Measurements from ENCODE around the gene PHOX2A. TPM values are rescaled to one million over a fixed set of nuclear protein-coding genes. Genes with fewer than 3 reads are reported as not detected.

Gene PHOX2A
- total and polyA plus RNA-seq, 3 experiments from 2014 or later: not detected

GRCh38 chr11:72259490-72259889, 15.5 kb upstream of the PHOX2A start:
- no peak overlapping the region for H3K4me3 ChIP-seq (ENCODE audit: low read length)
- DNase-seq: no peak
- Mint-ChIP-seq H3K27me3 (peaks cover 6 to 25% of the 10 kb centered on the region in 2 donors), H3K27ac (no peak overlapping the region), H3K9me3 (no peaks in the 10 kb centered on the region), H3K4me3 (no peak overlapping the region), H3K36me3 (no peaks in the 10 kb centered on the region), H3K4me1 (no peaks in the 10 kb centered on the region)
- H3K27me3 ChIP-seq (ENCODE audit: insufficient read depth, low read length, poor library complexity, severe bottlenecking): no peaks in the 10 kb centered on the region
- H3K27ac ChIP-seq (ENCODE audit: low read depth, low read length): no peak overlapping the region
- no peaks in the 10 kb centered on the region for H3K4me1 ChIP-seq (ENCODE audit: insufficient read depth, low read length)
- POLR2A ChIA-PET: no interaction called here
- H3K9me3 ChIP-seq (ENCODE audit: low read length): no peaks in the 10 kb centered on the region
- CTCF ChIA-PET: no interaction called here
- no peaks in the 10 kb centered on the region for H3K36me3 ChIP-seq (ENCODE audit: insufficient read depth, low read length)

GRCh38 chr11:72257570-72257969, 13.6 kb upstream of the PHOX2A start:
- no peaks in the 10 kb centered on the region for H3K27me3 ChIP-seq (ENCODE audit: insufficient read depth, low read length, poor library complexity, severe bottlenecking)
- H3K4me1 Mint-ChIP-seq: no peaks in the 10 kb centered on the region
- H3K27ac ChIP-seq (ENCODE audit: low read depth, low read length): no peak overlapping the region
- H3K36me3 Mint-ChIP-seq: no peaks in the 10 kb centered on the region
- no peak overlapping the region for H3K4me3 ChIP-seq (ENCODE audit: low read length)
- ChIA-PET CTCF (interaction anchor here (0.8 to 0.9 kb wide), 2 partner anchors 22 to 75 kb away, joined by 3 read pairs; no protein-coding TSS in a partner anchor), POLR2A (no interaction called here)
- H3K4me1 ChIP-seq (ENCODE audit: insufficient read depth, low read length): no peaks in the 10 kb centered on the region
- H3K36me3 ChIP-seq (ENCODE audit: insufficient read depth, low read length): no peaks in the 10 kb centered on the region
- H3K9me3 ChIP-seq (ENCODE audit: low read length): no peaks in the 10 kb centered on the region
- no peak overlapping the region for H3K27ac Mint-ChIP-seq
- H3K27me3 Mint-ChIP-seq: peaks cover 6 to 29% of the 10 kb centered on the region in 2 donors
- H3K9me3 Mint-ChIP-seq: no peaks in the 10 kb centered on the region
- DNase-seq: no peak
- H3K4me3 Mint-ChIP-seq: no peak overlapping the region

- no peaks in the 10 kb centered on the region for H3K9me3 Mint-ChIP-seq
- H3K4me1 Mint-ChIP-seq: no peaks in the 10 kb centered on the region
- H3K27me3 Mint-ChIP-seq: peaks cover 18 to 41% of the 10 kb centered on the region in 2 donors
- Histone ChIP-seq H3K27me3 (ENCODE audit: insufficient read depth, low read length, poor library complexity, severe bottlenecking) (no peaks in the 10 kb centered on the region), H3K27ac (ENCODE audit: low read depth, low read length) (no peak overlapping the region), H3K4me3 (ENCODE audit: low read length) (no peak overlapping the region), H3K4me1 (ENCODE audit: insufficient read depth, low read length) (no peaks in the 10 kb centered on the region), H3K36me3 (ENCODE audit: insufficient read depth, low read length) (no peaks in the 10 kb centered on the region), H3K9me3 (ENCODE audit: low read length) (no peaks in the 10 kb centered on the region)
- H3K27ac Mint-ChIP-seq: no peak overlapping the region
- no peaks in the 10 kb centered on the region for H3K36me3 Mint-ChIP-seq
- no peak for DNase-seq
- ChIA-PET POLR2A (interaction anchor here (1.0 to 1.1 kb wide), 2 partner anchors 9 to 14 kb away, joined by 3 read pairs; no protein-coding TSS in a partner anchor), CTCF (no interaction called here)
- no peak overlapping the region for H3K4me3 Mint-ChIP-seq
These were observed 10.5 kb upstream of the PHOX2A start for GRCh38 chr11:72254299-72254993.

GRCh38 chr11:72253392-72253791, 9.4 kb upstream of the PHOX2A start:
- peaks cover 22 to 44% of the 10 kb centered on the region in 2 donors for H3K27me3 Mint-ChIP-seq

GRCh38 chr11:72251614-72252013, 7.6 kb upstream of the PHOX2A start:
- Mint-ChIP-seq H3K27me3 (peaks cover 22 to 42% of the 10 kb centered on the region in 2 donors), H3K4me1 (no peaks in the 10 kb centered on the region), H3K27ac (no peak overlapping the region), H3K4me3 (no peak overlapping the region), H3K9me3 (no peaks in the 10 kb centered on the region), H3K36me3 (no peaks in the 10 kb centered on the region)
- DNase-seq: no peak
- H3K27me3 ChIP-seq (ENCODE audit: insufficient read depth, low read length, poor library complexity, severe bottlenecking): peaks cover 4% of the 10 kb centered on the region
- no peak overlapping the region for H3K27ac ChIP-seq (ENCODE audit: low read depth, low read length)
- H3K4me1 ChIP-seq (ENCODE audit: insufficient read depth, low read length): no peaks in the 10 kb centered on the region
- ChIA-PET POLR2A (interaction anchor here (0.6 kb wide), 1 partner anchor 27 kb away, joined by 3 read pairs; the partner anchor contains the start of gene INPPL1), CTCF (no interaction called here)
- no peak overlapping the region for H3K4me3 ChIP-seq (ENCODE audit: low read length)
- H3K9me3 ChIP-seq (ENCODE audit: low read length): no peaks in the 10 kb centered on the region
- no peaks in the 10 kb centered on the region for H3K36me3 ChIP-seq (ENCODE audit: insufficient read depth, low read length)

More at GRCh38 chr11:72253392-72253791, 9.4 kb upstream of the PHOX2A start:
- Mint-ChIP-seq H3K4me1 (no peaks in the 10 kb centered on the region), H3K4me3 (no peak overlapping the region), H3K36me3 (no peaks in the 10 kb centered on the region), H3K9me3 (no peaks in the 10 kb centered on the region), H3K27ac (no peak overlapping the region)
- H3K27me3 ChIP-seq (ENCODE audit: insufficient read depth, low read length, poor library complexity, severe bottlenecking): no peaks in the 10 kb centered on the region
- no peaks in the 10 kb centered on the region for H3K9me3 ChIP-seq (ENCODE audit: low read length)
- H3K36me3 ChIP-seq (ENCODE audit: insufficient read depth, low read length): no peaks in the 10 kb centered on the region
- CTCF ChIA-PET: no interaction called here
- POLR2A ChIA-PET: no interaction called here
- DNase-seq: no peak
- H3K27ac ChIP-seq (ENCODE audit: low read depth, low read length): no peak overlapping the region
- no peak overlapping the region for H3K4me3 ChIP-seq (ENCODE audit: low read length)
- H3K4me1 ChIP-seq (ENCODE audit: insufficient read depth, low read length): no peaks in the 10 kb centered on the region

- Histone ChIP-seq H3K36me3 (ENCODE audit: insufficient read depth, low read length) (no peaks in the 10 kb centered on the region), H3K4me3 (ENCODE audit: low read length) (no peak overlapping the region), H3K27me3 (ENCODE audit: insufficient read depth, low read length, poor library complexity, severe bottlenecking) (peaks cover 12% of the 10 kb centered on the region), H3K27ac (ENCODE audit: low read depth, low read length) (no peak overlapping the region), H3K9me3 (ENCODE audit: low read length) (no peaks in the 10 kb centered on the region), H3K4me1 (ENCODE audit: insufficient read depth, low read length) (no peaks in the 10 kb centered on the region)
- ChIA-PET POLR2A (interaction anchor here (0.6 kb wide), 1 partner anchor 27 kb away, joined by 3 read pairs; the partner anchor contains the start of gene INPPL1), CTCF (no interaction called here)
- Mint-ChIP-seq H3K27ac (no peak overlapping the region), H3K4me3 (no peak overlapping the region), H3K27me3 (peaks cover 22 to 42% of the 10 kb centered on the region in 2 donors), H3K9me3 (no peaks in the 10 kb centered on the region), H3K4me1 (no peaks in the 10 kb centered on the region), H3K36me3 (no peaks in the 10 kb centered on the region)
- no peak for DNase-seq
These were observed 6.9 kb upstream of the PHOX2A start for GRCh38 chr11:72250661-72251464.

- no peaks in the 10 kb centered on the region for H3K9me3 Mint-ChIP-seq
- no peak overlapping the region for H3K4me3 ChIP-seq (ENCODE audit: low read length)
- H3K9me3 ChIP-seq (ENCODE audit: low read length): no peaks in the 10 kb centered on the region
- no peak overlapping the region for H3K27ac Mint-ChIP-seq
- POLR2A ChIA-PET: no interaction called here
- no peaks in the 10 kb centered on the region for H3K36me3 ChIP-seq (ENCODE audit: insufficient read depth, low read length)
- H3K36me3 Mint-ChIP-seq: no peaks in the 10 kb centered on the region
- DNase-seq: no peak
- H3K4me1 ChIP-seq (ENCODE audit: insufficient read depth, low read length): no peaks in the 10 kb centered on the region
- peaks cover 20 to 39% of the 10 kb centered on the region in 2 donors for H3K27me3 Mint-ChIP-seq
- H3K27me3 ChIP-seq (ENCODE audit: insufficient read depth, low read length, poor library complexity, severe bottlenecking): peaks cover 21% of the 10 kb centered on the region
- no peak overlapping the region for H3K4me3 Mint-ChIP-seq
- H3K27ac ChIP-seq (ENCODE audit: low read depth, low read length): no peak overlapping the region
- H3K4me1 Mint-ChIP-seq: peaks cover 0 to under 1% (median 0%) of the 10 kb centered on the region in 3 donors
- CTCF ChIA-PET: no interaction called here
These were observed 6.0 kb upstream of the PHOX2A start for GRCh38 chr11:72249961-72250360.

GRCh38 chr11:72247584-72247983, 3.6 kb upstream of the PHOX2A start:
- Histone ChIP-seq H3K4me3 (ENCODE audit: low read length) (no peak overlapping the region), H3K9me3 (ENCODE audit: low read length) (no peaks in the 10 kb centered on the region), H3K36me3 (ENCODE audit: insufficient read depth, low read length) (no peaks in the 10 kb centered on the region), H3K27me3 (ENCODE audit: insufficient read depth, low read length, poor library complexity, severe bottlenecking) (peaks cover 36% of the 10 kb centered on the region), H3K27ac (ENCODE audit: low read depth, low read length) (no peak overlapping the region), H3K4me1 (ENCODE audit: insufficient read depth, low read length) (no peaks in the 10 kb centered on the region)
- Mint-ChIP-seq H3K4me1 (peaks cover 7 to 12% (median 9%) of the 10 kb centered on the region in 3 donors), H3K27me3 (peaks cover 31 to 32% of the 10 kb centered on the region in 2 donors), H3K4me3 (no peak overlapping the region), H3K27ac (no peak overlapping the region), H3K9me3 (peaks cover 0 to 2% (median 0%) of the 10 kb centered on the region in 5 donors), H3K36me3 (no peaks in the 10 kb centered on the region)
- CTCF ChIA-PET: no interaction called here
- DNase-seq: no peak
- POLR2A ChIA-PET: no interaction called here

Data from CD8-positive, alpha-beta memory T cell (primary cell).